ENCODE data around the gene AQP6. TPM values are rescaled to one million over a fixed set of nuclear protein-coding genes. Genes with fewer than 3 reads are reported as not detected.

Gene AQP6
- total RNA-seq (under 1 TPM in 1 of 2 donors, not detected in 1; 0.39 TPM), polyA plus RNA-seq (not detected)
- long read RNA-seq, donor 1: 0 reads
- long read RNA-seq, donor 2: 0 reads

- H3K27me3 ChIP-seq (ENCODE audit: control insufficient read depth in 1 of 2, insufficient read depth in 2 of 2, low read length in 1 of 2): no peaks in the 10 kb centered on the region
- no peak within 1 kb of the TSS for H3K27ac ChIP-seq (ENCODE audit: low read depth in 1 of 2, low read length in 2 of 2)
- peak; percentile 50 to 75 for DNase-seq
- H3K4me3 ChIP-seq (ENCODE audit: low read length in 2 of 2): no peak within 1 kb of the TSS
- no peak for ATAC-seq (ENCODE audit: low FRiP score)
- 57 to 59% methylated on average over 18 of the region's 18 CpGs for WGBS, 2 donors
- intact Hi-C loops (cut with DNase I): no loop called here
- H3K9me3 ChIP-seq (ENCODE audit: control insufficient read depth, low read length): no peaks in the 10 kb centered on the region
- no peaks in the 10 kb centered on the region for H3K4me1 ChIP-seq (ENCODE audit: control insufficient read depth in 1 of 2, insufficient read depth in 2 of 2, low read length in 2 of 2)
- no peaks in the 10 kb centered on the region for H3K36me3 ChIP-seq (ENCODE audit: control insufficient read depth in 1 of 2, insufficient read depth in 2 of 2, low read length in 1 of 2)
Observed at GRCh38 chr12:49972641-49973360, at the start of gene AQP6. TSS of gene AQP6 (plus strand) at chr12:49972947. CDS start at chr12:49973174, 227 bp downstream.

GRCh38 chr12:49923035-49923644 is 49.6 kb upstream of the AQP6 start:
- no peaks in the 10 kb centered on the region for H3K4me1 ChIP-seq (ENCODE audit: control insufficient read depth in 1 of 2, insufficient read depth in 2 of 2, low read length in 2 of 2)
- DNase-seq: peak in 1 of 2 donors; percentile 67
- H3K9me3 ChIP-seq (ENCODE audit: control insufficient read depth, low read length): no peaks in the 10 kb centered on the region
- H3K36me3 ChIP-seq (ENCODE audit: control insufficient read depth in 1 of 2, insufficient read depth in 2 of 2, low read length in 1 of 2): no peaks in the 10 kb centered on the region
- intact Hi-C loops (cut with DNase I): no loop called here
- peak; percentile 55 for ATAC-seq (ENCODE audit: low FRiP score)
- no peaks in the 10 kb centered on the region for H3K27me3 ChIP-seq (ENCODE audit: control insufficient read depth in 1 of 2, insufficient read depth in 2 of 2, low read length in 1 of 2)
- H3K4me3 ChIP-seq (ENCODE audit: low read length in 2 of 2): no peak overlapping the region
- 87 to 91% methylated on average over 7 of the region's 7 CpGs for WGBS, 2 donors
- H3K27ac ChIP-seq (ENCODE audit: low read depth in 1 of 2, low read length in 2 of 2): no peak overlapping the region

- ATAC-seq (ENCODE audit: low FRiP score) (no peak), DNase-seq (peak in 1 of 2 donors; percentile 71)
Observed at GRCh38 chr12:49923880-49924556, 48.7 kb upstream of the AQP6 start.

GRCh38 chr12:49924628-49925246 is 48.0 kb upstream of the AQP6 start:
- DNase-seq (peak in 1 of 2 donors; percentile 42), ATAC-seq (ENCODE audit: low FRiP score) (no peak)
- Histone ChIP-seq H3K36me3 (ENCODE audit: control insufficient read depth in 1 of 2, insufficient read depth in 2 of 2, low read length in 1 of 2) (no peaks in the 10 kb centered on the region), H3K4me1 (ENCODE audit: control insufficient read depth in 1 of 2, insufficient read depth in 2 of 2, low read length in 2 of 2) (no peaks in the 10 kb centered on the region), H3K27me3 (ENCODE audit: control insufficient read depth in 1 of 2, insufficient read depth in 2 of 2, low read length in 1 of 2) (no peaks in the 10 kb centered on the region), H3K9me3 (ENCODE audit: control insufficient read depth, low read length) (no peaks in the 10 kb centered on the region), H3K4me3 (ENCODE audit: low read length in 2 of 2) (no peak overlapping the region), H3K27ac (ENCODE audit: low read depth in 1 of 2, low read length in 2 of 2) (no peak overlapping the region)
- WGBS, 2 donors: 95 to 99% methylated on average over 7 of the region's 7 CpGs
- intact Hi-C loops (cut with DNase I): no loop called here

More at GRCh38 chr12:49923880-49924556, 48.7 kb upstream of the AQP6 start:
- Histone ChIP-seq H3K36me3 (ENCODE audit: control insufficient read depth in 1 of 2, insufficient read depth in 2 of 2, low read length in 1 of 2) (no peaks in the 10 kb centered on the region), H3K27me3 (ENCODE audit: control insufficient read depth in 1 of 2, insufficient read depth in 2 of 2, low read length in 1 of 2) (no peaks in the 10 kb centered on the region), H3K9me3 (ENCODE audit: control insufficient read depth, low read length) (no peaks in the 10 kb centered on the region), H3K4me1 (ENCODE audit: control insufficient read depth in 1 of 2, insufficient read depth in 2 of 2, low read length in 2 of 2) (no peaks in the 10 kb centered on the region), H3K27ac (ENCODE audit: low read depth in 1 of 2, low read length in 2 of 2) (no peak overlapping the region), H3K4me3 (ENCODE audit: low read length in 2 of 2) (no peak overlapping the region)
- intact Hi-C loops (cut with DNase I): no loop called here
- 91 to 93% methylated on average over 15 of the region's 15 CpGs for WGBS, 2 donors

- no peaks in the 10 kb centered on the region for H3K4me1 ChIP-seq (ENCODE audit: control insufficient read depth in 1 of 2, insufficient read depth in 2 of 2, low read length in 2 of 2)
- H3K36me3 ChIP-seq (ENCODE audit: control insufficient read depth in 1 of 2, insufficient read depth in 2 of 2, low read length in 1 of 2): no peaks in the 10 kb centered on the region
- no peaks in the 10 kb centered on the region for H3K9me3 ChIP-seq (ENCODE audit: control insufficient read depth, low read length)
- H3K27me3 ChIP-seq (ENCODE audit: control insufficient read depth in 1 of 2, insufficient read depth in 2 of 2, low read length in 1 of 2): no peaks in the 10 kb centered on the region
- ATAC-seq (ENCODE audit: low FRiP score) (no peak), DNase-seq (peak in 1 of 2 donors; percentile 45)
- 90 to 95% methylated on average over 11 of the region's 11 CpGs for WGBS, 2 donors
- no peak overlapping the region for H3K4me3 ChIP-seq (ENCODE audit: low read length in 2 of 2)
- H3K27ac ChIP-seq (ENCODE audit: low read depth in 1 of 2, low read length in 2 of 2): no peak overlapping the region
- intact Hi-C loops (cut with DNase I): no loop called here
Observed at GRCh38 chr12:49925433-49926204, 47.1 kb upstream of the AQP6 start.

- WGBS, 2 donors: 96 to 97% methylated on average over 6 of the region's 6 CpGs
- ATAC-seq (ENCODE audit: low FRiP score) (no peak), DNase-seq (no peak)
- H3K36me3 ChIP-seq (ENCODE audit: control insufficient read depth in 1 of 2, insufficient read depth in 2 of 2, low read length in 1 of 2): no peaks in the 10 kb centered on the region
- H3K9me3 ChIP-seq (ENCODE audit: control insufficient read depth, low read length): no peaks in the 10 kb centered on the region
- no peaks in the 10 kb centered on the region for H3K4me1 ChIP-seq (ENCODE audit: control insufficient read depth in 1 of 2, insufficient read depth in 2 of 2, low read length in 2 of 2)
- H3K4me3 ChIP-seq (ENCODE audit: low read length in 2 of 2): no peak overlapping the region
- no peak overlapping the region for H3K27ac ChIP-seq (ENCODE audit: low read depth in 1 of 2, low read length in 2 of 2)
- intact Hi-C loops (cut with DNase I): no loop called here
- no peaks in the 10 kb centered on the region for H3K27me3 ChIP-seq (ENCODE audit: control insufficient read depth in 1 of 2, insufficient read depth in 2 of 2, low read length in 1 of 2)
Observed at GRCh38 chr12:49928471-49928870, 44.3 kb upstream of the AQP6 start.

GRCh38 chr12:49929581-49929980 is 43.2 kb upstream of the AQP6 start:
- H3K36me3 ChIP-seq (ENCODE audit: control insufficient read depth in 1 of 2, insufficient read depth in 2 of 2, low read length in 1 of 2): no peaks in the 10 kb centered on the region
- ATAC-seq (ENCODE audit: low FRiP score): no peak
- DNase-seq: peak in 1 of 2 donors; percentile 52
- no peaks in the 10 kb centered on the region for H3K9me3 ChIP-seq (ENCODE audit: control insufficient read depth, low read length)
- WGBS, 2 donors: 87 to 92% methylated on average over 7 of the region's 7 CpGs
- no peaks in the 10 kb centered on the region for H3K27me3 ChIP-seq (ENCODE audit: control insufficient read depth in 1 of 2, insufficient read depth in 2 of 2, low read length in 1 of 2)
- H3K4me1 ChIP-seq (ENCODE audit: control insufficient read depth in 1 of 2, insufficient read depth in 2 of 2, low read length in 2 of 2): no peaks in the 10 kb centered on the region
- no peak overlapping the region for H3K27ac ChIP-seq (ENCODE audit: low read depth in 1 of 2, low read length in 2 of 2)
- intact Hi-C loops (cut with DNase I): no loop called here
- no peak overlapping the region for H3K4me3 ChIP-seq (ENCODE audit: low read length in 2 of 2)

All from aorta (tissue), 5 donors.